SH-SY5Y (cell line): Measurements from ENCODE around the gene ADCY5.

ENCODE experiments used
- GATA2 ChIP-seq: IDR thresholded peaks from 2 replicates; pipeline ENCODE4 v1.6.1; 2011; ENCODE audit warnings: mild to moderate bottlenecking, low read depth, low read length
- GATA3 ChIP-seq: IDR thresholded peaks from 2 replicates; pipeline ENCODE4 v1.6.1; 2011; ENCODE audit warnings: low read depth, mild to moderate bottlenecking, low read length, moderate library complexity

- TF ChIP-seq GATA2 (no peak), GATA3 (no peak)
Observed at GRCh38 chr3:123315271-123315595, 133.7 kb downstream of the ADCY5 start.
